Measurements from ENCODE around the gene LMAN2.

DNA sequence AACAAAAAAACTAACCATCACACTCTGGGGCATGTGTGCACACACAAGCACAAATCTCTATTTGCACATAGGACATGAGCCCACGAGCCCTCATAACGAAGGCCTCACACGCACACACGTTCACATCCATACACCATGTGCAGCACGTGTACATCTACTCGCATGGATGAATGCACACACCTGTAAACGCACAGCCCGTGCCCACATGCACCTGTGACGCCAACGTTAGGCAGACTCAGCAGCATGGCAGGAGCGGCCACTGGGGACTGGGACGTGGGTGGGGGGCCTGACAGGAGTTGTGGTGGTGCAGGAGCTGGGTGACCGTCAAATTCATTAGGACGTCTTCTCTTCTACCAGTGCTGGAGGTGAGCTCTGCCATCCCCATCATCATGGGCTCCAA, 35.9 kb upstream of the LMAN2 start:
- TF ChIP-seq, protein P1, sequence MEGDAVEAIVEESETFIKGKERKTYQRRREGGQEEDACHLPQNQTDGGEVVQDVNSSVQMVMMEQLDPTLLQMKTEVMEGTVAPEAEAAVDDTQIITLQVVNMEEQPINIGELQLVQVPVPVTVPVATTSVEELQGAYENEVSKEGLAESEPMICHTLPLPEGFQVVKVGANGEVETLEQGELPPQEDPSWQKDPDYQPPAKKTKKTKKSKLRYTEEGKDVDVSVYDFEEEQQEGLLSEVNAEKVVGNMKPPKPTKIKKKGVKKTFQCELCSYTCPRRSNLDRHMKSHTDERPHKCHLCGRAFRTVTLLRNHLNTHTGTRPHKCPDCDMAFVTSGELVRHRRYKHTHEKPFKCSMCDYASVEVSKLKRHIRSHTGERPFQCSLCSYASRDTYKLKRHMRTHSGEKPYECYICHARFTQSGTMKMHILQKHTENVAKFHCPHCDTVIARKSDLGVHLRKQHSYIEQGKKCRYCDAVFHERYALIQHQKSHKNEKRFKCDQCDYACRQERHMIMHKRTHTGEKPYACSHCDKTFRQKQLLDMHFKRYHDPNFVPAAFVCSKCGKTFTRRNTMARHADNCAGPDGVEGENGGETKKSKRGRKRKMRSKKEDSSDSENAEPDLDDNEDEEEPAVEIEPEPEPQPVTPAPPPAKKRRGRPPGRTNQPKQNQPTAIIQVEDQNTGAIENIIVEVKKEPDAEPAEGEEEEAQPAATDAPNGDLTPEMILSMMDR (IDR thresholded peaks at IDR 0.05; ENCODE audit: insufficient read depth, low read length, poor library complexity, severe bottlenecking), result no peak
- no peak for TF ChIP-seq EZH2phosphoT487 (conservative IDR thresholded peaks at IDR 0.05; ENCODE audit: low read length)

All from SU-DHL-6 (cell line).